AG04449 (cell line): ENCODE measurements around the gene PSMD4.

Experiments used
- CTCF ChIA-PET: fragments of 350-600 bp; formaldehyde crosslinking; extraction: SDS; loops from one replicate; lab custom pipeline; 2021; ENCODE audit warnings: antibody characterized with exemption; lab: Yijun Ruan, JAX
- POLR2A ChIA-PET: fragments of 400-600, 350-600 bp; formaldehyde crosslinking; extraction: SDS; loops from one replicate; lab custom pipeline; 2020; ENCODE audit warnings: antibody characterized with exemption, inconsistent platforms; lab: Yijun Ruan, JAX
- DNase-seq: peaks from one replicate; pipeline ENCODE4 v3.0.0-alpha.2; 2010; ENCODE audit warnings: low read depth, low spot score
- H3K4me3 ChIP-seq: 2 replicates; pipeline ENCODE4 v1.5.1; 2011; ENCODE audit warnings: low read depth, mild to moderate bottlenecking, control low read depth, low read length
- TF ChIP-seq, protein P1 (sequence below): IDR thresholded peaks from one replicate; pipeline ENCODE4 v1.5.1; 2011; ENCODE audit warnings: mild to moderate bottlenecking, moderate library complexity, low read length, control low read depth, inconsistent platforms; ENCODE audit not compliant: insufficient read depth; ENCODE audit errors: missing control alignments

PSMD4 gene

DNA sequence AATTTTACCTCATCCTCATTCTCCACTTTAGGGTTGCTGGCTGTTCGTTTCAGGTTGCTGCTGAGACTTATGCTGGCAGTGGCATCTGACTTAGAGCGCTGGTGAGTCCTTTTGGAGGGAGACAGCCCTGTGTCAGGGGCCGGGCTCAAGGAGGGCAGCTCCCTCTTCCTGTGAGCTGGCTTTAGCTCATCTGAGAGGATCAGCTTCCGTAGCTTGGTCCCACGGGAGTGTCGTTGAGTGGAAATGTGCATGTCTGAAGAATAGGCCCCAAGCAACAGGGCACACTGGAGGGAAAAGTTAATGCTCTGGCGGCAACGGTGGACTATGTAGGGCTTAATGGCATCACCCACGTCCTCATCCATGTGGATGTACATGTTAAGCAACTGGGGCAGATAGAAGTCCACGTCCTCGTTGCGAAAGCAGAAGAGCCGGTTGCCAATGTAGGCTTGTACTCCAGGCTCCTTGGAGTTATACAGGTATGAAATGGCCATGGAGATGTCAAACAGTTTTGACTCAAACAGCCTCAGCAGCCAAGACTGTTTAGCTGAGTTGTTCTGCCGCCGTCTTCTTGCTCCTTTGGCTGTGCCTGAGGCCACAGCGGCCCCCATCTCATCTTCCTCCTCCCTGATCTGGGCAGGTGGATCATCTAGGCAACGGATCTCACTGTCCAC lies 61.2 kb downstream of the PSMD4 start:
- H3K4me3 ChIP-seq: no peak overlapping the region
- DNase-seq: no peak
- CTCF ChIA-PET: interaction anchor here (0.6 to 27.8 kb wide), 6 partner anchors 10 to 25 kb away, joined by 3 to 748 read pairs (median 6); partner anchors contain the start of gene PI4KB
- POLR2A ChIA-PET: no interaction called here
- TF ChIP-seq, protein P1, sequence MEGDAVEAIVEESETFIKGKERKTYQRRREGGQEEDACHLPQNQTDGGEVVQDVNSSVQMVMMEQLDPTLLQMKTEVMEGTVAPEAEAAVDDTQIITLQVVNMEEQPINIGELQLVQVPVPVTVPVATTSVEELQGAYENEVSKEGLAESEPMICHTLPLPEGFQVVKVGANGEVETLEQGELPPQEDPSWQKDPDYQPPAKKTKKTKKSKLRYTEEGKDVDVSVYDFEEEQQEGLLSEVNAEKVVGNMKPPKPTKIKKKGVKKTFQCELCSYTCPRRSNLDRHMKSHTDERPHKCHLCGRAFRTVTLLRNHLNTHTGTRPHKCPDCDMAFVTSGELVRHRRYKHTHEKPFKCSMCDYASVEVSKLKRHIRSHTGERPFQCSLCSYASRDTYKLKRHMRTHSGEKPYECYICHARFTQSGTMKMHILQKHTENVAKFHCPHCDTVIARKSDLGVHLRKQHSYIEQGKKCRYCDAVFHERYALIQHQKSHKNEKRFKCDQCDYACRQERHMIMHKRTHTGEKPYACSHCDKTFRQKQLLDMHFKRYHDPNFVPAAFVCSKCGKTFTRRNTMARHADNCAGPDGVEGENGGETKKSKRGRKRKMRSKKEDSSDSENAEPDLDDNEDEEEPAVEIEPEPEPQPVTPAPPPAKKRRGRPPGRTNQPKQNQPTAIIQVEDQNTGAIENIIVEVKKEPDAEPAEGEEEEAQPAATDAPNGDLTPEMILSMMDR: no peak
